22Rv1 (cell line): Measurements from ENCODE around the gene WWC2.

Source experiments
- H3K27ac ChIP-seq: fragments of 450-650 bp; 2 replicates; pipeline ENCODE4 v1.5.1; 2017
- CTCF ChIP-seq: fragments of 450-650 bp; IDR thresholded peaks from 2 replicates; pipeline ENCODE4 v1.5.1; 2017; ENCODE audit warnings: mild to moderate bottlenecking
- ZFX ChIP-seq: fragments of 450-650 bp; IDR thresholded peaks from 2 replicates; pipeline ENCODE4 v1.6.1; 2017; ENCODE audit warnings: antibody characterized with exemption, borderline replicate concordance

Gene WWC2

GRCh38 chr4:183229397-183229796 is 130.3 kb downstream of the WWC2 start:
- TF ChIP-seq ZFX, result no peak
- TF ChIP-seq CTCF, result no peak
- no peak overlapping the region for H3K27ac ChIP-seq

GRCh38 chr4:183240581-183241321 is 141.7 kb downstream of the WWC2 start:
- TF ChIP-seq ZFX, result no peak
- no peak for TF ChIP-seq CTCF

GRCh38 chr4:183241322-183241640 is 142.2 kb downstream of the WWC2 start:
- TF ChIP-seq ZFX (no peak), CTCF (no peak)
- H3K27ac ChIP-seq, result no peak overlapping the region

More at GRCh38 chr4:183240581-183241321, 141.7 kb downstream of the WWC2 start:
- H3K27ac ChIP-seq, result no peak overlapping the region

- no peak for TF ChIP-seq CTCF
- TF ChIP-seq ZFX, result no peak
- no peak overlapping the region for H3K27ac ChIP-seq
These were observed 142.7 kb downstream of the WWC2 start for GRCh38 chr4:183241721-183242151.

- TF ChIP-seq ZFX, result no peak
- TF ChIP-seq CTCF, result no peak
- no peak overlapping the region for H3K27ac ChIP-seq
These were observed 143.2 kb downstream of the WWC2 start for GRCh38 chr4:183242291-183242690.

GRCh38 chr4:183244019-183244418 is 145.0 kb downstream of the WWC2 start:
- no peak overlapping the region for H3K27ac ChIP-seq
- TF ChIP-seq ZFX, result no peak
- TF ChIP-seq CTCF, result no peak

GRCh38 chr4:183244506-183244905 is 145.4 kb downstream of the WWC2 start:
- H3K27ac ChIP-seq, result no peak overlapping the region
- TF ChIP-seq ZFX (no peak), CTCF (no peak)
